Suppressor macrophage (primary cell): ENCODE data around the gene SEMA3E.
A peak's percentile ranks its signal among the peaks of the same experiment; 100 is the strongest.
"Not testable (repeated sequence)": the region's sequence is repeated elsewhere in the genome, so short reads cannot be mapped to it uniquely, and the experiment has no call there.

Source experiments
- DNase-seq, 4 experiments: peaks; one replicate each; pipeline ENCODE4 v3.0.0-alpha.2; 2020 to 2022

SEMA3E gene

GRCh38 chr7:83486536-83486935 is 162.4 kb downstream of the SEMA3E start:
- no peak for DNase-seq

GRCh38 chr7:83484826-83485225 is 164.1 kb downstream of the SEMA3E start:
- DNase-seq, result no peak

GRCh38 chr7:83484266-83484665 is 164.7 kb downstream of the SEMA3E start:
- no peak for DNase-seq

GRCh38 chr7:83478616-83479015 is 170.3 kb downstream of the SEMA3E start:
- DNase-seq, result no peak

GRCh38 chr7:83476511-83477050 is 172.4 kb downstream of the SEMA3E start:
- no peak for DNase-seq

GRCh38 chr7:83475420-83475819 is 173.5 kb downstream of the SEMA3E start:
- DNase-seq, result no peak

- no peak for DNase-seq
Observed at GRCh38 chr7:83472376-83472775, 176.6 kb downstream of the SEMA3E start.

GRCh38 chr7:83469491-83469890 is 179.4 kb downstream of the SEMA3E start:
- no peak for DNase-seq

GRCh38 chr7:83469076-83469475 is 179.9 kb downstream of the SEMA3E start:
- DNase-seq, result no peak

- peak; percentile 60 to 87 (median 68) for DNase-seq
Observed at GRCh38 chr7:83468251-83468739, 180.6 kb downstream of the SEMA3E start.

- DNase-seq, result no peak
Observed at GRCh38 chr7:83467493-83467892, 181.4 kb downstream of the SEMA3E start.

- no peak for DNase-seq
Observed at GRCh38 chr7:83466956-83467355, 182.0 kb downstream of the SEMA3E start.

GRCh38 chr7:83466187-83466923 is 182.6 kb downstream of the SEMA3E start:
- no peak for DNase-seq

- DNase-seq, result no peak
Observed at GRCh38 chr7:83465643-83466042, 183.3 kb downstream of the SEMA3E start.

- not testable (repeated sequence) for DNase-seq
Observed at GRCh38 chr7:83461820-83462219, 187.1 kb downstream of the SEMA3E start.

- not testable (repeated sequence) for DNase-seq
Observed at GRCh38 chr7:83459930-83460653, 188.8 kb downstream of the SEMA3E start.

- DNase-seq, result not testable (repeated sequence)
Observed at GRCh38 chr7:83459101-83459929, 189.6 kb downstream of the SEMA3E start.

GRCh38 chr7:83457022-83457892 is 191.7 kb downstream of the SEMA3E start:
- DNase-seq, result no peak

- no peak for DNase-seq
Observed at GRCh38 chr7:83456413-83456812, 192.5 kb downstream of the SEMA3E start.

GRCh38 chr7:83455612-83456011 is 193.3 kb downstream of the SEMA3E start:
- DNase-seq, result no peak

- DNase-seq, result no peak
Observed at GRCh38 chr7:83452256-83452655, 196.7 kb downstream of the SEMA3E start.
